HFF-Myc (cell line): ENCODE measurements around the gene ARL8B.

Experiments
- DNase-seq: peaks from one replicate; pipeline ENCODE4 v3.0.0-alpha.2; 2011; ENCODE audit warnings: low read depth; ENCODE audit errors: extremely low read depth
- H3K4me3 ChIP-seq: replicated peaks from 2 replicates; pipeline ENCODE4 v1.5.1; 2011; ENCODE audit warnings: low read depth, mild to moderate bottlenecking, control low read depth, low read length
- TF ChIP-seq, protein P1 (sequence below): IDR thresholded peaks from 2 replicates; pipeline ENCODE4 v1.5.1; 2012; ENCODE audit warnings: mild to moderate bottlenecking, low read depth, low read length, control low read depth; ENCODE audit errors: missing control alignments

The ARL8B gene

GRCh38 chr3:5126586-5126985 is 4.5 kb downstream of the ARL8B start:
- TF ChIP-seq, protein P1, sequence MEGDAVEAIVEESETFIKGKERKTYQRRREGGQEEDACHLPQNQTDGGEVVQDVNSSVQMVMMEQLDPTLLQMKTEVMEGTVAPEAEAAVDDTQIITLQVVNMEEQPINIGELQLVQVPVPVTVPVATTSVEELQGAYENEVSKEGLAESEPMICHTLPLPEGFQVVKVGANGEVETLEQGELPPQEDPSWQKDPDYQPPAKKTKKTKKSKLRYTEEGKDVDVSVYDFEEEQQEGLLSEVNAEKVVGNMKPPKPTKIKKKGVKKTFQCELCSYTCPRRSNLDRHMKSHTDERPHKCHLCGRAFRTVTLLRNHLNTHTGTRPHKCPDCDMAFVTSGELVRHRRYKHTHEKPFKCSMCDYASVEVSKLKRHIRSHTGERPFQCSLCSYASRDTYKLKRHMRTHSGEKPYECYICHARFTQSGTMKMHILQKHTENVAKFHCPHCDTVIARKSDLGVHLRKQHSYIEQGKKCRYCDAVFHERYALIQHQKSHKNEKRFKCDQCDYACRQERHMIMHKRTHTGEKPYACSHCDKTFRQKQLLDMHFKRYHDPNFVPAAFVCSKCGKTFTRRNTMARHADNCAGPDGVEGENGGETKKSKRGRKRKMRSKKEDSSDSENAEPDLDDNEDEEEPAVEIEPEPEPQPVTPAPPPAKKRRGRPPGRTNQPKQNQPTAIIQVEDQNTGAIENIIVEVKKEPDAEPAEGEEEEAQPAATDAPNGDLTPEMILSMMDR, result no peak
- no peak for DNase-seq
- H3K4me3 ChIP-seq, result no peak overlapping the region

DNA sequence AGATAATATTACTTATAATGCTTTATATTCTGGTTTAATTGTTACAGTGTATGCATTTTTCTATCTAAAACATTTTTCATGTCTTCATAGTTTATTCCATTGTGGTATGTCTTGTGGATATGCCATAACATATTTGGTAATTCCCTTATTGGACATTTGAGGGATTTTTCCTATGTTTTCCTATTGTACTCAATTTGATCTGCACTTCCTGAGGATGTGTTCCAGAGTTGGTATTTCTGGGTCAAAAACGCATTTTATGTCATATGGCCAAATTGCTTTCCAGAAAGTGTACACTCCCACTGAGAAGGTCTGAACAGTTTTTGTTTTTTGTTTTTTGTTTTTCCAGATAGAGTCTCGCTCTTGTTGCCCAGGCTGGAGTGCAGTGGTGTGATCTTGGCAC is 6.8 kb downstream of the ARL8B start:
- H3K4me3 ChIP-seq, result no peak overlapping the region
- TF ChIP-seq, protein P1, result no peak
- DNase-seq, result no peak

- no peak overlapping the region for H3K4me3 ChIP-seq
- DNase-seq, result no peak
- TF ChIP-seq, protein P1, result no peak
Measured at GRCh38 chr3:5133239-5134018, 11.3 kb downstream of the ARL8B start.

DNA sequence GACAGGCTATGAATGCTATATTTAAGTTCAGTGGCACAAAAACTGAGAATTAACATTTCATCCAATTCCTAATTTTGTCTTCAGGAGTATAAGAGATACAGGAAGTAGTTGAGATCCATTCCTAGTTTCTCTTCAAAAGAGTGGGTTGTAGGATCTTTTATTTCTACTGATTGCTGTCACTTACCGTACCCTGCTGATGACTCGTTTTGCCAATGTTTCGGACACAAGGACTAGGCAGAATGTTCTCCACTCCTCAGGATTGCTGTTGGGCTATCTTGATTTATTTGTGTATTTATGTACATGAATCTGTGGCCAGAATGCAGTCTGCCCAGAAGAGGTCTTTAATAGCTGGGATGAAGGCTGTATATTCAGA is 11.9 kb downstream of the ARL8B start:
- DNase-seq, result no peak
- TF ChIP-seq, protein P1, result no peak
- H3K4me3 ChIP-seq, result no peak overlapping the region

DNA sequence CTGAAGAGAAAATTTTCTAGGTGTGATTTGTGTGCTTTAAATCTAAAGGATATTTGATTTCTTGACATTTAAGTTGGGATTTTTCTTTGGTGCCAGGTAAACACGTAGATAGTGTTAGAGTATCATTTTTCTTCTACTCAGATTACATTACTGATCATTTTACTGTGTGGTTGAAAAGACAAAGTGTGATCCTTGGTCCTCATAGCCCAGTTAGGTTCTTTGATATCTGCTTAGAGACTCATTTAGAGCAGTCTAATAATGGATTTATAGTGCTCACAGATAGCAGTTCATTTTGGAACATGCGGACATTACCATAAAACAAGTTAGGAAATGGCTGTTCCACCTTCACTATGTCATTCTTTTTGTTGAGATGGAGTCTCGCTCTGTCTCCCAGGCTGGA is 12.4 kb downstream of the ARL8B start:
- TF ChIP-seq, protein P1, result no peak

DNA sequence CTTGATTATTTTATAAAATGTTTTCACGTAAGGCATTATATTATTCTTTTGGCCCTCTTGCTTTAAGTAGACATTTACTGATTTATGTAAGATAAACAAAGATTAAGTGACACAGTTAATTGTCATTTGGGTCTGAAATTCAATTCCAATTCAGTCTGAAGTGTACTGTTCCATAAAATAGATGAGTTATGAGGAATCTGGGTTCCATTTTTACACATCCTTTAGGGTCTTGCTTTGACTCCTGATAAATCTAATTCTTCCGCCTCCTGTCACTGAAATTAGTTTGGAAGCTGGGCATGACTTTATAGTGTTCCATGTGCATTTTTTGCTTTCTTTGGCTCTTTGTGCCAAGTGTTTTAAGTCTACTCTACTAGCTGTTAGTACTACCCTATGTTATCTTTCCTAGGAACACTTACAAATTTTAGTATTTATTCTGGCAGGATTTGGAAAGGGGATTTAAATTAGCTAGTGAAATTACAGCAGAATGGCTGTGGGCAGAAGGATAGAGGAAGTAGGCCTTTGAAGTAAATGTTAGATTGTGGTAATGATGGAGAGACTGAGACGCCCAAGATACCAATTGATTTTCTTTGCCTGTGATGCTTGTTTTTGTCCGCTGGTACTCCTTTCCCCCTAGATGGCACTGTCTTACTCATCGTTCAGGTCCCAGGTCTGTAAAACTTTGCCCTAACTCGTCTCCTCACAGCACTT is 14.3 kb downstream of the ARL8B start:
- H3K4me3 ChIP-seq, result no peak overlapping the region
- no peak for DNase-seq
- TF ChIP-seq, protein P1, result peak; percentile 40

More for the DNA sequence above, 12.4 kb downstream of the ARL8B start:
- no peak for DNase-seq
- H3K4me3 ChIP-seq, result no peak overlapping the region
